NCI-H1930 (cell line): Measurements from ENCODE around the gene NUSAP1.
A peak's percentile ranks its signal among the peaks of the same experiment; 100 is the strongest.
"Not testable (repeated sequence)": the region's sequence is repeated elsewhere in the genome, so short reads cannot be mapped to it uniquely, and the experiment has no call there.

Experiments used
- DNase-seq, 2 experiments: peaks; one replicate each; lab custom pipeline; 2025; lab: John Stamatoyannopoulos, UW

NUSAP1 gene

GRCh38 chr15:41332194-41333025 is at the start of gene NUSAP1, which contains the start of gene OIP5:
Gene NUSAP1, plus strand, starts transcription at chr15:41332881. Its CDS starts 77 bp downstream, at chr15:41332958.
Gene OIP5, minus strand, starts transcription at chr15:41332591. Its CDS starts 30 bp downstream, at chr15:41332561.
- peak; percentile 97 to 98 for DNase-seq

DNA sequence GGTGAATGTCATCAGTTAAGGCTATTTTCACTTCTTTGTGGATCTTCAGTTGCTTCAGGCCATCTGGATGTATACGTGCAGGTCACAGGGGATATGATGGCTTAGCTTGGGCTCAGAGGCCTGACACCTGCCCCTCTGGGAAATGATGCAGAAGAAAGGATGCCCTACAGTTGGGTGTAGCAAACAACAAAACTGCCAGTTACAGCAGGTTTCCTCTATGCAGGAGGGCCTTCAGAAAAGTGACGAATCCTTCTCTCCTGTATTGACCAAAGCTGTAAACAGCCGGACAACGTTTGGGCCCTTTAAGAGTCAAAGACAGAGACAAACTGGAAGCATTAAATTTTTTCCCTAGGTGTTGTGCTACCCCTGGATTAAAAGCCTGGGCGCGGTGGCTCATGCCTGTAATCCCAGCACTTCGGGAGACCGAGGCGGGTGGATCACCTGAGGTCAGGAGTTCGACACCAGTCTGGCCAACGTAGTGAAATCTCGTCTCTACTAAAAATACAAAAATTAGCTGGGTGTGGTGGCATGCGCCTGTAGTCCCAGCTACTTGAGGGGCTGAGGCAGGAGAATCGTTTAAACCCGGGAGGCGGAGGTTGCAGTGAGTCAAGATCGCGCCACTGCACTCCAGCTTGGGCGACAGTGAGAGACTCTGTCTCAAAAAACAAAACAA is 49.6 kb upstream of the NUSAP1 start:
- not testable (repeated sequence) for DNase-seq

DNA sequence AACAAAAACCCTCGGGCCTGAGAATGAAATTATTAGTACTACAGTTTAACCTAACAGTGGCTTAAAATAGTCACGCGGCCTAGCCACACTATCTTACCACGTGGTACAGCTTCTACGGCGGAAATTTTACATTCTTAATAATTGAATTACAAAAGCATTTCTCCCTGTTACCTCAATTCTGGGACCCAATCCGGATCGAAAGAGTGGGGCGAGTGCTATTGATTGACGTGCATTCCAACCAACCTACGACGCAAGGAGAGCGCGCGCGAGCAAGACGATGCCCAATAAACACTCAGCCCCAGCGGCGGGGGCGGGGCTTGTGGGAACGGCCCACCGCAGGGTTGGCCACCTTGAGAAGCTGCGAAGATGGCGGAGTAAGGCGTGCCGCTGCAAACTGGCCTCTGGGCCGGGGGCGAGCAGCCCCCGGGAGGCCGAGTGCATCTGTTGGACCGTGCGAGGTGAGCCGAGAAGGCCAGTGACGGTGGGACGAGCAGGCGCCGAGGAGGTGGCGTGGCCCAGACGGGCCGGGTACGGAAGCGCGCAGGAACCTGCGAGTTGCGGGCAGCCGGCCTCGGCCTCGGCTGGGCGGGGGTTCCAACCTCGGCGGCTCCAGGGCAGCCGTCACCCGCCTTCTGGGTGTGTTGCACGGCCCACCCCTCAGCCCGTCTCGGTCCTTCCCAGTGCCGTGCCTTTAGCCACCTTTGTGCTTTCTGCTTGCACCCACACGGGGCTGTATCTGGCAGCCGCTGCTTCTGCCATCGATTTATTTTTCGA is 48.8 kb upstream of the NUSAP1 start:
- peak; percentile 87 to 96 for DNase-seq

DNA sequence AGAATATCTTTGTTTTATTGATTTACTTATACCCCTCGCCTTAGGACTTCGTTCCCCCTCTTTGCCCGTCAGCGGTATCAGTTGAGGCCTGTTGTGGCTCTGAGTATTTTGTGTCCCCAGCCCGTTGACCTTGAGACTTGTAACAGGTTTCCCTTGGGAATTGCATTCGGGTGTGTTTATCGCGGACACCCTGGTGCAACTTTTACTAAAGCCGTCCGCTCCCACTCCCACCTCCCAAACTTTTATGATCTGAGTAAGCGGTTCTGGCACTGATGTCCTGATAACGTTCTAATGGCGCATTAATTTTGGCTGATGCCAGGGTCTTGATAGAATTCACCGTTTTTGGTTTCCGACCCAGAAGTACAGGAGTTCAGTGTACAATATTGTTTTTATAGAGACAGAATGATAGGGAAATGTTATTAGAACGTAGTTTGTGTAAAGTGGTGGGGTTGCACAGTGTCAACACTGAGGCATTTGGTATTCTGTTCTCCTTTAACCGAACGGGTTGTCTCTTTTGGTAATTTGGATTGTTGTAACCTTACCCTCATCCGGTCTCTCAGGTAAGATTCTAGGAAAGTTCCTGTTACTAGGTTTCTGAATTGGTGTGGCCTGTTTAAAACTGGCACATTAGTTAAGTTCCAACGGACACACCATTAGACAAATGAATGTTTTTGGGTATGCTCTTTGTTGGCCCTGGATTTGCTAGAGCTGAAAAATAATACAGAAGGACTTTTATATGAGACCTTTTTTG is 48.1 kb upstream of the NUSAP1 start:
- peak in 1 of 2 experiments; percentile 18 for DNase-seq

- no peak for DNase-seq
These were observed 47.4 kb upstream of the NUSAP1 start for GRCh38 chr15:41285285-41285684.

DNA sequence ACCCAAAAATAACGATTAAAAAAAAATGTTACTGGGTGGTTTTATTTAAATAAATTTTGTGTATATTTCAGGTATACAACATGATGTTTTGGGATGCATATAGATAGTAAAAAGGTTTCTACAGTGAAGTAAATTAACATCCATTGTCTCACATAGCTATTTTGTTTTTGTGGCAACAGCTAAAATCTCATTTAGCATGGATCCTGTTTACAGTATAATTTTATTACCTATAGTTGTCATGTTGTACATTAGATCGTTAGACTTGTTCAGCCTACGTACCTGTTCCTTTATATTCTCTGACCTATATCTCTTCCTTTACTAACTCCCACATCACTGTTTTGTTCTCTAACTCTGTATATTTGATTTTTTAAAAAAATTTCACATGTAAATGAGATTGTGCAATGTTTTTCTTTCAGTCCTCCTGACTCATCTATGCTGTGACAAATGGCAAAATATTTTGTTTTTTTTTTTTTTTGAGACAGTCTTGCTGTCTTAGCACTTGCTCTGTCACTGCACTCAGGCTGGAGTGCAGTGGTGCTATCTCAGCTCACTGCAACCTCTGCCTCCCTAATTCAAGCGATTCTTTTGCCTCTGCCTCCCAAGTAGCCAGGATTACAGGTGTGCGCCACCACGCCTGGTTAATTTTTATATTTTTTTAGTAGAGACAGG is 45.9 kb upstream of the NUSAP1 start:
- DNase-seq: no peak

DNA sequence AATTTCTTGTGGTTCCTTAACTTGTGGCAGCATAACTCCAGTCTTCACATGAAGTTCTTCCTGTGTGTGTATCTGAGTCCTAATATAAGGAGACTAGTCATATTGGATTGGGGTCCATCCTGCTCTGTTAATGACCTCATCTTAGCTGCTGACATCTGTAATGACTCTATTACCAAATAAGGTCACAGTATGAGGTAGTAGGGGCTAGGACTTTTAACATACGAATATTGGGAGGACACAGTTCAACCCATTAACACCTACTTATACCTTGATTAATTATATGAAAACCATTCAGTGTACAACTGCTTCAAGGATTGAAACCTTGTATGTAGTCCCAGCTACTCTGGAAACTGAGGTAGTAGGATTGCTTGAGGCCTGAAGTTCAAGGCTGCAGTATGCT is 44.2 kb upstream of the NUSAP1 start:
- no peak for DNase-seq

- no peak for DNase-seq
These were observed 42.7 kb upstream of the NUSAP1 start for GRCh38 chr15:41289953-41290352.

GRCh38 chr15:41291065-41291631 is 41.5 kb upstream of the NUSAP1 start:
- DNase-seq: no peak

GRCh38 chr15:41292521-41292920 is 40.2 kb upstream of the NUSAP1 start:
- no peak for DNase-seq

DNA sequence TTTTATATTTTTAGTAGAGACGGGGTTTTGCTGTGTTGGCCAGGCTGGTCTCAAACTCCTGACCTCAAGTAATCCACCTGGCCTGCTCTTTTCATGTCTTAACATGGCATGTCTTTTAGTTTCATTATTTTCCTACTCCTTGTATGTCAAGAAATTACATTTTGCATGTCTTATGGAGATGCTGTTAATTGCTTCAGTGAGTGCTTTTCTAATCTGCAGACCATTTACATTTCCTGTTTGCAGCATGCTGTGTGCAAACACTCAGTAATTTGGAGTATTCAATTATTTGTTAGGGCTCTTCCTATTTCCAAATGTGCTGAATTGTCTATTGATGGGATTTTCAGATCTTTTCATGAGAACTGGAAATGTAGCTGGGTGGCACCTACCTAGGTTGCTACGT is 31.5 kb upstream of the NUSAP1 start:
- DNase-seq: not testable (repeated sequence)

GRCh38 chr15:41301587-41301986 is 31.1 kb upstream of the NUSAP1 start:
- DNase-seq: no peak

DNA sequence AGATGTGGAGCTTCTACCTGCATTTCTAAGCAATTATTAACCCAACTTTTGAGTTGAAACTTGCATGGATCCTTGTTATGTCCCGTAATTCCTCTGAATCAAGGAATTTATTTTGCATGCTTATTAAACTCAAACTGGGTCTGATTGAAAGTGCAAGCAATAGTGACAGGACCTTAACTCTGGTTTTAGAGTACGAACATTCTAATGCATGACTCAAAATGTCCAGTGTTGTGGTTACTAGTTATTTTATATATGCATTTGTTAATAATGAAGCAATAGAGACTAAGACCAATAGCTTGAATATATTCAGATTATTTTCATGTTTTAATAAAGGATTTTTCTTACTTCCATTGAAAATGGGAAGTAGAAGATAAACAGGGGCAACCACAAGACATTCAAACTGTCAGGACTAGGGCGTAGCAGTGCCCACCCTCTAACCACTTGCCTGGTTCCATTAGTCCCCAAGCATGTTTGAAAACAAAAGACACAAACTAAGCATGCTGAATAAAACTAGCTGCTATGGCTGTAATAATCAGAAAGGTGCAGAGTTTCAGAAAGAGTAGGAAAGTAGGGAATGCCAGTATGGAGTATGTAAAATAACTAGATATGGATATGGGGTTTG is 28.4 kb upstream of the NUSAP1 start:
- no peak for DNase-seq

DNA sequence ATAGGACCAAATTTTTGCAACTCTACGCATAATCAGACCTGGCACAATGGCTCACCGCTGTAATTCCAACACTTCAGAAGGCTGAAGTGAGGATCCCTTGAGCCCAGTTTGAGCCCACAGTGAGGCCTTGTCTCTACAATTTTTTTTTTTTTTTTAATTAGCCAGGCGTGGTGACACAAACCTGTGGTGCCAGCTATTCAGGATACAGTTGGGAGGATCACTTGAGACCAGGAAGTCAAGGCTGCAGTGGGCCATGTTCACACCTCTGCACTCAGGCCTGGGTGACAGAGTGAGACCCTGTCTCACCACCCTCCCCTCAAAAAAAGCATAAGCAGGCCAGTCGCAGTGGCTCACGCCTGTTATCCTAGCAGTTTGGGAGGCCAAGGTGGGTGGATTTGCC is 25.0 kb upstream of the NUSAP1 start:
- no peak for DNase-seq

DNA sequence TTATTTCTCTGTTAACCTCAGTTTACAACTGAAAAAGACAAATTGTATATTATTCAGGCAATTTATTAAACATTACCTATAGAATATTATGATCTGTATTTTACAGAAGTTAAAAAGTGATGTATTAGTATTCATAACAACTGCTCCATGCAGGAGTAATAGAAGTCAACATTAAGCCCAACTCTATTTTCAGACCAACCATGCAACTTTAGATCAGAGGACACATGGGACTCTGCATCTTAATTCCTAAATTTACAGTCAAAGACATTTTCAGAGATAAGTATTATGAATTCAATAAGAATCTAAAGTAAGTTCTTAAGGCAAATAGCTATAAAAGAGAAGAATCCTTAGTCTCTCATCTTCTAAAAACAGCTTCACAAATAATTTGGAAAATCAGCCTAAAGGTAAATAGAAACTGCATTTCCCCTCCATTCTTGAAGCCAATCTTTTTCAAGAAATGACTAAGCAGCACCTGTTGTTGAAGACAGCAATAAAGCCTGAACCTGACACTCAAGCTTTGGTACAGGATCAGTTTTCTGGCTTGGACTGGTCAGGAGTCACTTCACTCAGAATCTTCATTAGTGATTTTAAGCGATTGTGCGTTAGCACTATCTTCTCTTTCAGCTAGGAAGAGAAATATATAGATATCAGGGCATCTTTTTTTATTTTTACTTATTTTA is 23.3 kb upstream of the NUSAP1 start:
- no peak for DNase-seq

DNA sequence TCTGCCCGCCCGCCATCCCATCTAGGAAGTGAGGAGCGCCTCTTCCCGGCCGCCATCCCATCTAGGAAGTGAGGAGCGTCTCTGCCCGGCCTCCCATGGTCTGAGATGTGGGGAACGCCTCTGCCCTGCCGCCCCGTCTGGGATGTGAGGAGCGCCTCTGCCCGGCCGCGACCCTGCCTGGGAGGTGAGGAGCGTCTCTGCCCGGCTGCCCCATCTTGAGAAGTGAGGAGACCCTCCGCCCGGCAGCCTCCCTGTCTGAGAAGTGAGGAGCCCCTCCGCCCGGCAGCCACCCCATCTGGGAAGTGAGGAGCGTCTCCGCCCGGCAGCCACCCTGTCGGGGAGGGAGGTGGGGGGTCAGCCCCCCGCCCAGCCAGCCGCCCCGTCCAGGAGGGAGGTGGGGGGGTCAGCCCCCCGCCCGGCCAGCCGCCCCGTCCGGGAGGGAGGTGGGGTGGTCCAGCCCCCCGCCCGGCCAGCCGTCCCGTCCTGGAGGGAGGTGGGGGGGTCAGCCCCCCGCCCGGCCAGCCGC is 11.8 kb upstream of the NUSAP1 start:
- DNase-seq: not testable (repeated sequence)

DNA sequence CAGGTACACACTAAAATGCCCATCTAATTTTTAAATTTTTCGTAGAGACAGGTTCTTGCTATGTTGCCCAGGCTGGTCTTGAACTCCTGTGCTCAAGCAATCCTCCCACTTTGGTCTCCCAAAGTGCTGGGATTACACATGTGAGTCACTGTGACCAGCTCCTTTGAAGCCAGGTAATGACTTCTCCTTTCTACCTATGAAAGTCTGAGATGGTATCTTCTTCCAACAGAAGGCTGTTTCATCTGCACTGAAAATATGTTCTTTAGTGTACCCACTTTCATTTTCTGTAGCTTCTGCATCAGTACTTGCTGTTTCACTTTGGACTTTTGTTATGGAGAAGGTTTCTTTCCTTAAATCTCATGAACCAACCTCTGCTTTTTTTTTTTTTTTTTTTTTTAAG is 9.1 kb upstream of the NUSAP1 start:
- no peak for DNase-seq

DNA sequence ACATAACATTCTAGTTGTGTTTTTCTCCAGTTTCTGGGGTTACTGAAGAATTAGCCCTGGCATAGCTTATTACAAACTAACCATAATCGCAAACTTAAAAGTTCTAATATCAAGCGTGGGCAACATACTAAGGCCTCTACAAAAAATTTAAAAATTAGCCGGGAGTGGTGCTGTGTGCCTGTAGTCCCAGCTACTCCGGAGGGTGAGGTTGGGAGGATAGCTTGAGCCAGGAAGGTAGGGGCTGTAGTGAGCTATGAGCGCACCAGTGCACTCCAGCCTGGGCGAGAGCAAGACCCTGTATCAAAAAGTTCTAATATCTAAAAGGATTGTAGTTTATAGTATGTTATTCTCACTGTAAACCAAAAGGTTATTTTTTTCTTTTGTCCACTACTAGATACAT is 1.4 kb upstream of the NUSAP1 start:
- DNase-seq: no peak

DNA sequence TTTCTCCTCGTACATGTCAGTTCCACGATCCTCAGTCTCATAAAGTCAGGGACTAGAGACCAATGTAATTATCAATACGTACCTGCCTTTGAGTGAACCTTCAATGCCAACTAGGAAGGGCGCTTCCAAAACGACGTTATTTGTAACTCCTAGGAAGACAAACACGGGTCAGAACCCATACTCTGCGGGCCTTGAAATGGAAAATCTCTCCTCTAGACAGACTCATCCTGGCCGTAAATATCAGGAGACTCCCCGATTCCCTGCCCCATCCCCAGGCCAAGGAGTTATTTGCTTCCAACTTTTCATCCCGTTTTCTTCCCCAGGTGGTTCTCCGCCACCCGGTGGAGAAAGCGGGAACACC is 868 bp upstream of the NUSAP1 start:
- no peak for DNase-seq
